ENCODE measurements around the gene APLNR. TPM values are rescaled to one million over a fixed set of nuclear protein-coding genes. Genes with fewer than 3 reads are reported as not detected.

APLNR gene
- total RNA-seq, 2 donors from 2014 or later = 14.6 to 20.8 TPM

DNA sequence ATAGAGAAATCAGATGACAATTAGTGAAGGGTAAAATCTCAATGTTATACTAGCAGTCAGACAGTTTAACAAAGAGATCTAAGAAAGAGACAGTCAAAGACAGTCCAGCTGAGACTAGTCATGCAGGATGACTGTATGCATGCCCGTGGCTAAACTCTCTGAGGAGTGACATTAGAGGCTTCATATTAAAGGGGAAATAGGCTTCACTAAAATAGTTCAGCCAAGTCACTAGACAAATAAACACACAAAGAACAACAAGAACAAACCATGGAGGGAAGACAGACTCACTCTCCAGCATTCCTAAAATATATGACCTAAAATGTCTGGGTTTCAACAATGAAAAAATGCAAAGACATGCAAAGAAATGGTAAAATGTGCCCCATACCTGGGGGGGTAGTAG, 18.6 kb upstream of the APLNR start:
- no peak for DNase-seq (ENCODE audit: low spot score)
- intact Hi-C loops (cut with DNase I) = loop anchor here in 1 of 2 donors (10.0 kb wide), 1 partner anchor 131 kb away; no protein-coding TSS in a partner anchor

DNA sequence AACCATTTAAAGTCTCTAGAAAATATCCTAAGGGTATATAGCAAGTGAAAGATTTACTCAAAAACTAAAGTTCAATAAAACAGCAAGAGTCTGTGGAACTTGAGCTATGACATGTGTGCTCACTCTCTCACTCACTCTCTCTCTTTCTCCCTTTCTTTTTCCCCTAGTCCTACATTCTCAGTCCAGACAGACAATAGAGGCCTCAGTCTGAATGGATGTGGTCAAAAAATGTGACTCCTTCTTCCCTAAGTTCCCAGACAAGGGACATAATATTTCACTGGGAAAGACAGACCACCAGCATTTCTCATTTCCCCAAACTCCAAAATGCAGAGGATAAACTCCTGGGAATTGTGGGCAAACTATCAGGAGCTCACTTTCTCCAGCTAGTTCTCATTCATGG, 17.6 kb upstream of the APLNR start:
- DNase-seq (ENCODE audit: low spot score) = no peak
- intact Hi-C loops (cut with DNase I) = loop anchor here in 1 of 2 donors (10.0 kb wide), 1 partner anchor 130 kb away; no protein-coding TSS in a partner anchor

DNA sequence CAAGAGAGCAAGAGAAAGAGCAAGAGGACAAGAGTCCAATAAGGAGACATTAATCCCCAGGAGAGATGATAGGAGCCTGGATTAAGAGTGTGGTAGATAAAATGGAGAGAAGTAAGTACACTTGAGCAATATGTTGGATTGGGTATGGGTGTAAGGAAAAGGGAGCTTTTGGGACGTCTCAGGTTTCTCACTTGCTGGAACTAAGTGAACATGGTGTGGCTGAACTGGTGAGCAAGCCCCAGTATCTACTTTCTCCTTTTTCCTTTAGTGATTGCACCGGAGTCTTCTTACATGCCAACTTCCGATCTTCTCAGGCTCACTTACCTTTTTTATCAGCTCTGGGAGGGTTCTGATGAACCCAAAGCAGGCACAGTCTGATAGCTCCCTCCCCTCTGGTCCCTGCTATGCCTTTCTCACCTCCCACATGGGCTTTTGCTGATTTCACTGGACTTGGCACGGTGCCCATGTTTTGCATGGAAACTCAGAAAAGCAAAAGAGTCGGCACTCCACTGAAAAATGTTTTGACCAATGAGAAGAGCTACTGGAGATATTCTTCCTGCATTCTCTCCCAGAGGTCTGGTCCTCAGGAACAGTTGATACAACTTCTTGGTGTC, 14.5 kb upstream of the APLNR start:
- intact Hi-C loops (cut with DNase I) = loop anchor here in 1 of 2 donors (2.0 to 10.0 kb wide), 2 partner anchors 127 to 409 kb away; no protein-coding TSS in a partner anchor
- DNase-seq (ENCODE audit: low spot score) = no peak

DNA sequence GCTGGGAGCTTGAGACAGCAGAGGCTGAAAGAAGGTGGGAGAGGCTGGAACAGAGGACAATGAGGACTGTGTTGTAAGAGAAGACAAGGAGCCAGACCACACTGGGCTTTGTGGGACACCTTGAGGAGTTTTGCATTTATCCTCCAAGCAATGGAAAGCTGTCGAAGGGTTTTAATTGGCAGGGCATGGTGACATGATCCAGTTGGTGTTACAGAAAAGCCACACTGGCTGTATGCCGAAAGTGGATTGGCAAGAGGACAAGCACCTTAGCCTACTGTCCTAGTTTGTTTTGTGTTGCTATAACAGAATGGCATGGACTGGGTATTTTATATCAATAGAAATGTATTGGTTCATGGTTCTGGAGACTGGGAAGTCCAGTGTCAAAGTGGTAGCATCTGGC, 14.0 kb upstream of the APLNR start:
- no peak for DNase-seq (ENCODE audit: low spot score)
- intact Hi-C loops (cut with DNase I) = loop anchor here in 1 of 2 donors (2.0 to 10.0 kb wide), 2 partner anchors 126 to 408 kb away; no protein-coding TSS in a partner anchor

DNA sequence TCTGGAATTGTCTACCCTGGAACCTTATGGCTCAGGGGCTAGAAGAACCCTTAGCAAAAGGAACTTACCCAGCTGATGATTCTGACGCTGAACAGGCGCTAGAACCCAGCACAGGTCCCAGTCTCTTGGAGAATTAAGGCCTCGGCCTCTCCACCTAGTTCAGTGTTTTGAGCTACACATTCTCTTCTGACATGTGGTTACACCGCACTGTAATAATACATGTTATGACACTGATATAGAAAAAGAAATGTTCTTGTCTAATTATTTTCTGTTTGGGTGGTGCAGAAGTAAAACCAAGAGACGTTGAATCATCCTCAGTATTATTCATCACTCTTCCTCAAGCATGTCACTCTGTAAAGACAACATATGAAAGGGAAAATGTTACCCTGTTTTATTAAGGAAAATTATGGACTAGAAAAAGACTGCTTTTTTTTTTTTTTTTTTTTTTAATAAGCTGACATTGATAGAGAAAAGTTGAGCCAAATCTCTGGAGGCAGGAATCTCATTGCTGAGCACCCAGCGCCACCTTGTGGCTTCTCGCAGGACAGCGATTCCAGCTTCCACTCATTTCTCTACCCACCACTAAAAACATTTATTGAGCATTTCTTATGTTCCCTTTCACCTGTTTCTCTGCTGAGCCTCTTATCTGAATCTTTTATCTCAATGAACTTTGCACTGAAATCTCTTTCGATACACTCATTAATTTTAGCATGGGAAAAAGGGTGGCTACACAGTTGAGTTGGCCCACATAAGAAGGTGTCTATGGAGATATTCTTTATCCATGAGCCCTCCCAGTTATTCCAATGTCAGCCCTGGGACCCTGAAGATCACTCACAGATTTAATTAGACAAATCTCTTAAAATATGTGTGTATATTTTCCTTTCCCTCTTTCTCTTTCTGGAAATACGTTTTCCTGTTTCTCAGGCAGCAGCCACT, 12.6 kb upstream of the APLNR start:
- DNase-seq (ENCODE audit: low spot score) = peak; percentile 86
- intact Hi-C loops (cut with DNase I) = loop anchor here (2.0 to 10.0 kb wide), 3 partner anchors 125 to 407 kb away; no protein-coding TSS in a partner anchor

DNA sequence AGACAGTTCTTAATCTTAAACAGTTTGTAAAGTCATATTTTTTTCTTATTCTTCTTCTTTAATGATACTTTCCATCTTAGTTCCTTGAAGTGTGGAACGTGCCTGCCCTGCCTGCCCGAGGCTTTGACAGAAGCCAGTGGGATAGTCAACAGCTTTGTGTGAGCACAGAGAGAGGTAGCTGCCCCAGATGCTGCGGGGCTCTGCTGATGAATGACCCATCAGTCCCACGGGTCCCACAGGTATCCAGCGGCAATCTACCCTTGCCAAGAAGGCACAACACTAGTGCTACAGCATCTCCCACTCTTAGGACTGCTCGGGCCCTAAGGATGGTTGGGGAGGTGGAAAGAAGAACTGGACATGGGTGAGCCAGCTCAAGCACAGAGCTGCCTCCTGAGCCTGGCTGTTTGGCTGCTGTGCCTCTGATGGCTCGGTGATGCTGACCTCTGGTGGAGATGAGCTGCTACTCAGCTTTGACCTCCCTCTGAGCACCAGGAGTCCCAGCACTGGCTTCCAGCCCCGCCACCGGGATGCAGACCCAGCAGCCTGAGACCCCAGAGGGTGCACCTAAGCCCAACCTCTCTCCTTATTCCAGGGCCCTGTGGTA, 11.8 kb upstream of the APLNR start:
- peak; percentile 89 for DNase-seq (ENCODE audit: low spot score)
- intact Hi-C loops (cut with DNase I) = loop anchor here in 1 of 2 donors (5.0 to 10.0 kb wide), 2 partner anchors 124 to 407 kb away; no protein-coding TSS in a partner anchor

DNA sequence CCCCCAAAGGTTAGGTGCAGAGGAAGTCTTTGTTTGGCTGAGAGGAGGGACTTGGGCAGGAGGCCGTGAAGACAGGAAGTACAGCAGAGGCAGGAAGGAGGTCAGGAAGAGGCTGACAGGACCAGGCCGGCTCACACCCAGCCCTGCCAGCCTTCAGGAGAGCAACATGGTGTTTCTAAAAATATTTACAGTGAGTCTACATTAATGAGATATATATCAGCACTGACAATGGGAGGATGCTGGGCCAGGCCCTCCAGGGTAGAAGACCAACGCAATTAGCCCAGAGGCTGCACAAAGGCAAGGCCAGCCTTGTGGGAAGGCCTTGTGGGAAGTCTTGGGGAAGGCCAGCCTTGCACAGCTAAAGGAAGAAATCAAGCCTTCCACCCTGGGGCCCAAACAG, 7.9 kb upstream of the APLNR start:
- intact Hi-C loops (cut with DNase I) = loop anchor here in 1 of 2 donors (5.0 to 10.0 kb wide), 2 partner anchors 120 to 403 kb away; no protein-coding TSS in a partner anchor

DNA sequence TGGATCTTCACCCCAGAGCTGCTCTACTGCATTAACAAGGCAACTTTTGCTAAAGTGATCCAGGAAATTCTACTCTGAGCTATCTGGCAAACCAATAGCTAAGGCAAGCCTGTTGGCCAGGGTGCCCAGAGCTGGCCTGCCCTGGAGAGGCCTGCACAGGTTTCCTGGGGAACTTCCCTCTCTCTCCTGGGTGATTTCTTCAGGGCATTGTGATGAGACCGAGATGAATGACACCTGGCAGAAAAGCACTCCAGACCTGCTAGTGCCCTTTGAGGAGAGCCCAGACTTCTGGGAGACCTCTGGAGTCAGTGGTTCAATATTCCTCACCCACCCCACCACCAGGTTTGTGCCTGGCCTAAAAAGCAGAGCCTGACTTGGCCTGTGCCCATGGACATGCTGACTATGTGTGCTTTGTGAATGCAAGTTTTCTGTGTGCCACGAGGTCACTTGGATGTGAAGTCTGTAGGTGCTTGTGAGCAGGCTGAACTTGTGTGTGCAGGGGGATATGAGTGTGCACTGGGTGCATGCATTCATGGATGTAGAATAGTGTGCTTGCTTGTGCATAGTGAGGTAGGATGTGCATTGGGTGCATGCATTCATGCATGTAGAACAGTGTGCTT, 4.4 kb upstream of the APLNR start:
- DNase-seq (ENCODE audit: low spot score) = no peak
- intact Hi-C loops (cut with DNase I) = loop anchor here in 1 of 2 donors (10.0 kb wide), 1 partner anchor 117 kb away; no protein-coding TSS in a partner anchor

More for the DNA sequence above, 7.9 kb upstream of the APLNR start:
- DNase-seq (ENCODE audit: low spot score) = no peak

DNA sequence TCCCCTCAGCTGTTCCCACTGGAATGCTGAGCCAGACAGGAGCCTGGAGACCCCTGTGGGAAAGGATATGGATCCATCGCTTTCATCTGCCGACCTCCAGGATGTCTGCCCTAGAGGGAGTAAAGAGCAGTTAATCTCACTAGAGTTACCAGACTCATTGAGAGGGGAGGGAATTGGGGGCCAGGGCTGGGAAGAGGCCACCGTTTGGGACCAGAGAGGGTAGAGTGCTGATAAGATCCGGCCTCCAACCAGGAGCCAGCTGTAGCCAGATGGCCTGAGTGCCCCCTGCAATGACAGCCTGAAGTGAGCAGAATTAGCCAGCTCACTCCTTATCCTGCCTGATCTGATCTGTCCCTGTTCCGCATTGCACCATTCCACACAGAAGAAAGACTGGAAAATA, 3.7 kb upstream of the APLNR start:
- intact Hi-C loops (cut with DNase I) = loop anchor here in 1 of 2 donors (10.0 kb wide), 1 partner anchor 116 kb away; no protein-coding TSS in a partner anchor

DNA sequence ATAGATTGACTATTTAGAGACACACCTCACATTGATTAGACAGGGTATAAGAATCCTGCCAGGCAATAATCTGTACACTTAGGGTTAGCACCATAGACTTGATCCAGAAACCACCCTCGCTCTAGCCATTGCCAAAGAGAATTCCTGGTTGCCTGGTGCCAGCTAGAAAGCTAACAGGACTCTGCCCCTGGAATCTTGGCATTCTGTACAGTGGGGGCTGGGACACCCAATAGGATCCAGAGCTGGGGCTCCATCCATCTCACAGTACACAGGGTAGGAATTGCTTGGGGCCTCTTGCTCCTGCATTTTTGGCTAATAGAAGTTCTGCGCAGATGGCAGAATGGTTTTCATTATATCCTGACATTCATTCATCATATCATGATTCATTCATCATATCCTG, 3.0 kb upstream of the APLNR start:
- no peak for DNase-seq (ENCODE audit: low spot score)
- intact Hi-C loops (cut with DNase I) = loop anchor here in 1 of 2 donors (10.0 kb wide), 1 partner anchor 115 kb away; no protein-coding TSS in a partner anchor

More for the DNA sequence above, 3.7 kb upstream of the APLNR start:
- DNase-seq (ENCODE audit: low spot score) = no peak

DNA sequence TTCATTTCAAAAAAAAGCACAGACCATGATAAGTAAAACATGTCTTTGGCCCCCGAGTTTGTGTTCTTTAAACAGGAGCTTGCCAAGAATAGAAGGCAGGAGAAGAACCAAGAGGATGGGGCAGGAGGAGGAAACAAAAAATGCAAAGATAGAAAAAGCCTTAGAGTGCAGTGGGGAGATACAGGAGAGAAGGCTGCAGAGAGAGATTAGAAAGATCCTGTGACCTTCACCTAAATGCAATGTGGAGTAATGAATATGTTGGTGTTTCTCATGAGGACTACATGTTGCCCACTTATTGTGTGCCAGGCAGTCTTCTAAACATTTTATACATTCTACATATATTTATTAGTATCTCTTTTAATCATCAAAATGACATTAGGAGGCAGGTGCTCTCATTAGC, 2.3 kb upstream of the APLNR start:
- intact Hi-C loops (cut with DNase I) = no loop called here
- DNase-seq (ENCODE audit: low spot score) = no peak

DNA sequence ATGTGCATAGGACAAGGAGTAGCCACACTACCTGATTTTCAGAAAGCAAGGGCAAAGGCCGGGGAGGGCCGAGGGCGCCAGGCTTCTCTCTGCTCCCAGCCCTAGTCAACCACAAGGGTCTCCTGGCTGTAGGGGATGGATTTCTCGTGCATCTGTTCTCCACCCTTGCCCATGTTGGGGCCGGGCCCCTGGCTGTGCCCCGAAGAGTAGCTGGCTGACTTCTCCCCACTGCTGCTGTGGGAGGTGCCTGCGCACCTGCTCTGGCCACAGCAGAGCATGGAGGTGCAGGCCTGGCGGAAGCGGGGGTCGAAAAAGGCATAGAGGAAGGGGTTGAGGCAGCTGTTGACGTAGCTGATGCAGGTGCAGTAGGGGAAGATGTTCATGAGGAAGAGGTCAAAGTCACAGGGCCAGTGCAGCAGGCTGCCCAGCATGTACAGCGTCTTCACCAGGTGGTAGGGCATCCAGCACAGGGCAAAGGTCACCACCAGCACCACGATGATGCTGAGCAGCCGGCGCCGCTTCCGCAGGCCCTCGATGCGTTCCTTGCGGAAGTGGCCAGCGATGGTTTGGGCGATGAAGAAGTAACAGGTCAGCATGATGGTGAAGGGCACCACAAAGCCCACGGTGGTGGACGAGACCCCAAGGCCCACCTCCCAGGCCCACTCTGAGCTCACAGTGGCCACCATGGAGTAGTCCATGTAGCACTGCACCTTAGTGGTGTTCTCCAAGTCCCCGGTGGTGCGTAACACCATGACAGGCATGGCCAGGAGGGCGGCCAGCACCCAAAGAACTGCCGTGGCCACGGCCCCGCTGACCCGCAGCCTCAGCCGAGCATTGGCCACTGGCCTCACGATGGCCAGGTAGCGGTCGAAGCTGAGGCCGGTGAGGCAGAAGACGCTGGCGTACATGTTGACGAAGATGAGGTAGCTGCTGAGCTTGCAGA, 1.0 kb downstream of the APLNR start:
- intact Hi-C loops (cut with DNase I) = no loop called here

DNA sequence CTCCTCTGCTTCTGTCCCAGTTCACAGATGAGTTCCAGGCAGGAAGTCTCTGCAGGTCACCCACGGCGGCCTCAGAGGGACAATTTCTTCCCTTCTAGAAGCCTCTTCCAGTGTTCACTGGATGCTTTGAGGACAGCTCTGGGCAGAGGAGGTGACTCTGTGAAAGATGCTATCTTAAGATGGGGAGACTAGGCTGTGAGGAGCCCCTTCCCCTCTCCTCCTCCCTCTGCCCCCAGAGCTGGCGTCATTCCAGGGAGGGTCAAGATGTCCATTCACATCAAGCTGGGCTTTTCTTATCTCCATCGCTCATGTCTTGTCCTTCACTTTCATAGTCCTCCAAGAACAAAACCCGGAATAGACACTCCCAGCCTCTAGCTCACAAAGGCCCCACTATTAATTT, 3.3 kb downstream of the APLNR start:
- no peak for DNase-seq (ENCODE audit: low spot score)
- intact Hi-C loops (cut with DNase I) = no loop called here

More for the DNA sequence above, 1.0 kb downstream of the APLNR start:
- DNase-seq (ENCODE audit: low spot score) = no peak

DNA sequence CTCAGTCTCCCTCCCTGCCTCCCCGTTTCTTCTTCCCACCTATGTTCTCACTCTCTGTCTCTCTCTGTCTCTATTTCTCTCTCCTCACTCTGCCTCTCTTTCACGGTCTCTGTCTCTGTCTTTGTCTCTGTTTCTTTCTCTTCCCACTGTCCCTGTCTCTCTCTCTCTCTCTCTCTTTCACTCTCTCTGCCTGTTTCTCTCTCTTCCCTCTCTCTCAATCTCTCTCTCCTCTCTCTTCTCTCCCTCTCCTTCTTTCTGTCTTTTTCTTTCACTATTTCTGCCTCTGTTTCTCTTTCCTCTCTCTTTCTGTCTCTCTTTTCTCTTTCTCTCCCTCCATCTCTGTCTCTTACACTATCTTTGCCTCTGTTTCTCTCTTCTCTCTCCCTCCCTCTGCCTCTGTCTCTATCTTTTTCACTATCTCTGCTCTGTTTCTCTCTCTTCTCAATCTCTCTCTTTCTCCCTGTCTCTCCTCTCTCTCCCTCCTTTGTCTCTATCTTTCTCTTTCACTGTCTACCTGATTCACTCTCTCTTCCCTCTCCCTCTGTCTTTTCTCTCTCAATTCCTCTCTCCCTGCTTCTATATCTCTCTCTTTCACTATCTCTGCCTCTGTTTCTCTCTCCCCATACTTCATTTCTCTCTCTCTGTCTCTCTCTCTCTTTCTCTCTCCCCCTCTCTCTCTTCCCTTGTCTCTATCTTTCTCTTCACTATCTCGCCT, 5.4 kb downstream of the APLNR start:
- DNase-seq (ENCODE audit: low spot score) = no peak
- intact Hi-C loops (cut with DNase I) = no loop called here

DNA sequence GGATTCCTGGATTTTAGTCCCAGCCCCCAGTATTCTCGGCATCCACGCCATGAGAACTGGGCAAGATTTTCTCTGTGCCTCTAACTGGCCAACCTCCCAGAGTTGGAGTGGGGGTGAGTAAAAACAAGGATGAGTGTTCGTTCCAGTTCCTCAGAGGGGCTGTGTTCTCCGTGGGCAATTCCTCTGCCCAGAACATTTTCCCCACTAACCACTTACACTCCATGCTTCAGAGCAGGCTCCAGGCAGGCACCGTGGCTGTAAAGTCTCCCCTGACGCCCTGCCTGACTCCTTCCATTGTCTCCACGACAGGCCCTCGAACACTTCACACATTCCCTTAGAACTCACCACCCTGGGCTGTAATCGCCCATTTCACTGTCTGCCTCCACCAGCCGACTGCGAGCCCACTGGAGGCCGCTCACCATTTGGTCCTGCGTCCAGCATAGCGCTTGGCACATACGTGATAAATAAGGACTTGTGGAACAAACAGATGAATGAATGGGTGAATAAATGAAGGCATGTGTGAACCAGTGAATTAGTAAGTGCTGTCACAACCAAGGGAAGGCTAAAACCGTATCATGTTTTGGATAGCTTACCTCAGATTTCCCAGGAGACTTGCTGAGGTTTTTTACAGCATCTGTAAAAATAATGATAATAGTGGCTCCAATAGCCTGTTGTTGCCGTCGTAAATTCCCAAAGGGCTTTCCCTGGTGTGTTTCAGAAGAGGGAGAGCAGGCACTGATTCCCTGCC, 6.1 kb downstream of the APLNR start:
- intact Hi-C loops (cut with DNase I) = no loop called here

DNA sequence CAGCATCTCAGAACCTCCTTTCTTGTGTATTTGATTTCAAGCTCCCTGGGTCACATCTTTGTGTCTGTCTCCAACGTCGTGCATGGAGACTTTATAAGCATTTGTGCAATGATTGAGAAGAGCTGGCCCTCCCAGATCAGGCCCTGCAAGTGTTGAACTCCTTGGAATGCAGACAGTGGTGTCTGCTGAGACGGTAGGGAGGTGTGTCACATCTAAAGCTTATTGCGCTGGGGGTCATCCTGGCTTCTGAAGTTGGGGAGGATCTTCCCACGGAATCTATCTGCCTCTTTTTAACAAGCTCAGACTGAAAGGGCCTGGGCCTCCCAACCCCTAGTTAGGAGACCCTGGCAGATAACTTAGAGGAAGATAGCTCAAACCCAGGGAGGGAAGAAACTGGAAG, 6.7 kb downstream of the APLNR start:
- intact Hi-C loops (cut with DNase I) = no loop called here
- DNase-seq (ENCODE audit: low spot score) = no peak

More for the DNA sequence above, 6.1 kb downstream of the APLNR start:
- DNase-seq (ENCODE audit: low spot score) = no peak

DNA sequence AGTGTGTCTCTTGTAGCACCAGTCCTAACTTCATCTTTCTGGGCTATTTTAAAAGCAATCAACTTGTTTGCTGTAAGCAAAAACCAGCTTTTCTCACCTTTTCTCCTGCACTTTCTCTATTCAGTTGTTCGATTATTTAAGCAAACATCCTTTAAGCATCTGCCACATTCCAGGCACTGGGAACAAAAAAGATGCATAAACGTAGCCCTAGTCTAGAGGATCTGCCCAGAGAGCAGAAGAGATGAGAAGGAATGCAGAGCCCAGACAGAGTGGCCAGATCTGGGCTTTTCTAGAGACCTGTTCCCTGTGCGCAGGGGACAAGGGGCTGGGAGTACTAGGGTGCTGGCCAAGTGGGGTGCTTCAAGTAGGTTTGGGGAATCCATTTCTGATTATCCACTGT, 8.4 kb downstream of the APLNR start:
- intact Hi-C loops (cut with DNase I) = no loop called here
- no peak for DNase-seq (ENCODE audit: low spot score)

Measured in posterior vena cava (tissue), 2 donors.